LNCAP (cell line): ENCODE data around the gene SPG7.

ENCODE experiments used
- CTCF ChIP-seq: fragments of 450-650 bp; IDR thresholded peaks from 2 replicates; pipeline ENCODE4 v1.5.1; 2017; ENCODE audit warnings: mild to moderate bottlenecking

The SPG7 gene

GRCh38 chr16:89579351-89579750 lies 71.1 kb downstream of the SPG7 start:
- TF ChIP-seq CTCF, result no peak

GRCh38 chr16:89581045-89581695 lies 73.0 kb downstream of the SPG7 start:
- TF ChIP-seq CTCF, result no peak

GRCh38 chr16:89581861-89582563 lies 73.8 kb downstream of the SPG7 start:
- no peak for TF ChIP-seq CTCF

GRCh38 chr16:89582614-89583196 lies 74.5 kb downstream of the SPG7 start:
- TF ChIP-seq CTCF, result no peak

GRCh38 chr16:89583197-89583894 lies 75.1 kb downstream of the SPG7 start:
- TF ChIP-seq CTCF, result no peak

- no peak for TF ChIP-seq CTCF
These were observed 75.9 kb downstream of the SPG7 start for GRCh38 chr16:89583895-89584644.
